GM23338 (cell line): ENCODE measurements around the gene NCK2. TPM values are rescaled to one million over a fixed set of nuclear protein-coding genes. Genes with fewer than 3 reads are reported as not detected.

Experiments
- ATAC-seq: fragments of 200-7000 bp; cut with Tn5 transposase; 3 replicates; pipeline ENCODE4 v1.9.1; 2020
- DNase-seq: peaks from one replicate; pipeline ENCODE4 v3.0.0-alpha.2; 2015; ENCODE audit warnings: low spot score
- H2AFZ ChIP-seq: fragments of 200-600 bp; sonication (generic); 2 replicates; pipeline ENCODE4 v1.8.0; 2016; ENCODE audit warnings: antibody characterized with exemption, mild to moderate bottlenecking, moderate library complexity
- H3F3A ChIP-seq: fragments of 200-600 bp; sonication (generic); replicated peaks from 2 replicates; pipeline ENCODE4 v1.8.0; 2017; ENCODE audit warnings: antibody characterized with exemption, mixed run types, low read depth
- H3K27ac ChIP-seq: fragments of 200-600 bp; sonication (generic); 2 replicates; pipeline ENCODE4 v1.6.1; 2016; ENCODE audit warnings: low read depth
- H3K27me3 ChIP-seq: fragments of 200-600 bp; sonication (generic); 2 replicates; pipeline ENCODE4 v1.8.0; 2016; ENCODE audit warnings: mild to moderate bottlenecking, mixed run types, moderate library complexity; ENCODE audit not compliant: insufficient read depth
- H3K36me3 ChIP-seq: fragments of 200-600 bp; sonication (generic); 2 replicates; pipeline ENCODE4 v1.8.0; 2016; ENCODE audit warnings: mild to moderate bottlenecking; ENCODE audit not compliant: insufficient read depth
- H3K4me1 ChIP-seq: fragments of 200-600 bp; sonication (generic); 2 replicates; pipeline ENCODE4 v1.8.0; 2016; ENCODE audit warnings: mild to moderate bottlenecking, moderate library complexity; ENCODE audit not compliant: insufficient read depth
- H3K4me2 ChIP-seq: fragments of 200-600 bp; sonication (generic); 2 replicates; pipeline ENCODE4 v1.7.1; 2017; ENCODE audit warnings: mixed run types
- H3K4me3 ChIP-seq: fragments of 200-600 bp; sonication (generic); 2 replicates; pipeline ENCODE4 v1.6.1; 2016; ENCODE audit warnings: mixed run types
- H3K79me2 ChIP-seq: fragments of 200-600 bp; sonication (generic); replicated peaks from 2 replicates; pipeline ENCODE4 v1.8.0; 2017; ENCODE audit warnings: mild to moderate bottlenecking; ENCODE audit not compliant: insufficient read depth
- H3K9me2 ChIP-seq: fragments of 200-600 bp; sonication (generic); 2 replicates; pipeline ENCODE4 v1.8.0; 2017; ENCODE audit not compliant: insufficient read depth
- H4K20me1 ChIP-seq: fragments of 200-600 bp; sonication (generic); replicated peaks from 2 replicates; pipeline ENCODE4 v1.8.0; 2017; ENCODE audit warnings: mild to moderate bottlenecking; ENCODE audit not compliant: insufficient read depth
- H3K27ac Mint-ChIP-seq: 2 replicates; pipeline ENCODE4 v1.8.0; 2020; ENCODE audit warnings: inconsistent platforms, mild to moderate bottlenecking, moderate library complexity, mixed read lengths
- H3K27me3 Mint-ChIP-seq: 3 replicates; pipeline ENCODE4 v1.8.0; 2022; ENCODE audit warnings: low read depth, mild to moderate bottlenecking, moderate library complexity, mixed read lengths, inconsistent platforms; ENCODE audit not compliant: insufficient read depth, poor library complexity
- H3K36me3 Mint-ChIP-seq: 3 replicates; pipeline ENCODE4 v1.8.0; 2021; ENCODE audit warnings: low read depth, mild to moderate bottlenecking, inconsistent platforms, moderate library complexity, mixed read lengths
- H3K4me1 Mint-ChIP-seq: 3 replicates; pipeline ENCODE4 v1.8.0; 2020; ENCODE audit warnings: mild to moderate bottlenecking, inconsistent platforms, mixed read lengths
- H3K4me3 Mint-ChIP-seq: 3 replicates; pipeline ENCODE4 v1.8.0; 2021; ENCODE audit warnings: moderate library complexity, mild to moderate bottlenecking, inconsistent platforms, mixed read lengths
- H3K9me3 Mint-ChIP-seq: 3 replicates; pipeline ENCODE4 v1.8.0; 2020; ENCODE audit warnings: moderate library complexity, mild to moderate bottlenecking, inconsistent platforms, mixed read lengths
- CREB1 ChIP-seq: fragments of 250-450 bp; sonication (Bioruptor Pico); IDR thresholded peaks from 2 replicates; pipeline ENCODE4 v1.5.0; 2020; ENCODE audit warnings: low read depth, mild to moderate bottlenecking, moderate library complexity
- EZH2 ChIP-seq: fragments of 200-600 bp; sonication (generic); IDR thresholded peaks from one replicate; pipeline ENCODE4 v1.8.0; 2017; ENCODE audit warnings: antibody characterized with exemption, mild to moderate bottlenecking, low read depth; ENCODE audit not compliant: unreplicated experiment
- EZH2phosphoT487 ChIP-seq: fragments of 200-600 bp; sonication (generic); IDR thresholded peaks from one replicate; pipeline ENCODE4 v1.8.1; 2018; ENCODE audit warnings: antibody characterized with exemption; ENCODE audit not compliant: unreplicated experiment
- JUNB ChIP-seq: IDR thresholded peaks from one replicate; pipeline ENCODE4 v1.6.1; 2016; ENCODE audit warnings: antibody characterized with exemption; ENCODE audit not compliant: unreplicated experiment
- NANOG ChIP-seq: IDR thresholded peaks from 2 replicates; pipeline ENCODE4 v1.6.1; 2016; ENCODE audit warnings: antibody characterized with exemption, borderline replicate concordance
- POLR2AphosphoS5 ChIP-seq: IDR thresholded peaks from 2 replicates; pipeline ENCODE4 v1.6.1; 2016; ENCODE audit warnings: antibody characterized with exemption, low read depth
- STAT1 ChIP-seq: IDR thresholded peaks from one replicate; pipeline ENCODE4 v1.6.1; 2016; ENCODE audit warnings: antibody characterized with exemption; ENCODE audit not compliant: unreplicated experiment
- ZNF114 ChIP-seq: fragments of 250-450 bp; sonication (Bioruptor Pico); IDR thresholded peaks from 2 replicates; pipeline ENCODE4 v1.5.0; 2020; ENCODE audit warnings: mild to moderate bottlenecking, moderate library complexity
- ZNF331 ChIP-seq: fragments of 250-450 bp; sonication (Bioruptor Pico); IDR thresholded peaks from 2 replicates; pipeline ENCODE4 v1.5.0; 2020; ENCODE audit warnings: low read depth, mild to moderate bottlenecking, moderate library complexity
- polyA plus RNA-seq: library from polyadenylated mRNA; unstranded; fragments of >200 nt; fragmentation: Nextera tagmentation; extraction: Ambion mirVana; gene quantifications from 2 replicates; pipeline ENCODE4 v1.2.1, GENCODE V29; 2016
- total RNA-seq: library from RNA; depleted of rRNA; stranded (reverse); fragments of >200 nt; shearing (Covaris generic); gene quantifications from 2 replicates; pipeline ENCODE4 v1.2.3, GENCODE V29; 2014
- TF ChIP-seq, protein P1 (sequence below): fragments of 250-450 bp; sonication (Bioruptor Pico); IDR thresholded peaks from 2 replicates; pipeline ENCODE4 v1.5.0; 2020; ENCODE audit warnings: mild to moderate bottlenecking, moderate library complexity
- TF ChIP-seq, protein P2 (sequence below), 2 experiments: fragments of 200-600 bp in 1 of 2; sonication (generic) in 1 of 2; conservative IDR thresholded peaks; 2 replicates each; pipeline versions ENCODE4 v1.5.1 to v1.6.1; 2016 to 2017; ENCODE audit warnings: antibody characterized with exemption in 2 of 2, low read depth in 2 of 2, mild to moderate bottlenecking in 2 of 2, moderate library complexity in 1 of 2

Gene NCK2
- total and polyA plus RNA-seq, 2 experiments from 2014 or later = 26.9 to 59.9 TPM

DNA sequence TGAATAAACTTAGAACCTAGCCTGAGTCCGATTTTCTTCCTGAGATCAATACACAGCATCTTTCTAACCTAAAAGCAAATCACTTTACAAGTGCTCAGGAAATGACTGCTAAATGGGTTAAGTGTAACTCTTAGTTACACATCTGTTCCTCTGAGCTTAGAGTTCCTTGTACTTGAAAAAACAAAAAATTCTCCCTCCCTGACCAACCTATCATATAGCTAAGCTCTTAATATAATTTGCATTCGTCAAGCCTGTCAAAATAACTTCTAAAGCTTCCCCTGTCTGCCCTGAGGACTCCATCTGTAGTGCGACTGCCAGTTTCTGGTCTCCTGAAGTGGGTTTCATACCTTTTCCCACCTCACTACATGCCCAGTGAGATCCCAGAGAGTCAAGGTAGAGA, 190.4 kb downstream of the NCK2 start:
- H3K27ac Mint-ChIP-seq = no peak overlapping the region
- no peaks in the 10 kb centered on the region for H3K9me2 ChIP-seq
- no peaks in the 10 kb centered on the region for H3K27me3 Mint-ChIP-seq
- no peak for DNase-seq
- H3K9me3 Mint-ChIP-seq = peaks cover 30% of the 10 kb centered on the region
- H3K36me3 ChIP-seq = no peaks in the 10 kb centered on the region; the same call in 1 of the 2 replicates
- no peaks in the 10 kb centered on the region for H4K20me1 ChIP-seq
- H3K36me3 Mint-ChIP-seq = peaks cover 16% of the 10 kb centered on the region
- no peak overlapping the region for H3K27ac ChIP-seq
- no peaks in the 10 kb centered on the region for H3K79me2 ChIP-seq
- TF ChIP-seq ZNF114 (CRISPR knock-in tag) = no peak
- TF ChIP-seq JUNB = no peak
- TF ChIP-seq, protein P1, sequence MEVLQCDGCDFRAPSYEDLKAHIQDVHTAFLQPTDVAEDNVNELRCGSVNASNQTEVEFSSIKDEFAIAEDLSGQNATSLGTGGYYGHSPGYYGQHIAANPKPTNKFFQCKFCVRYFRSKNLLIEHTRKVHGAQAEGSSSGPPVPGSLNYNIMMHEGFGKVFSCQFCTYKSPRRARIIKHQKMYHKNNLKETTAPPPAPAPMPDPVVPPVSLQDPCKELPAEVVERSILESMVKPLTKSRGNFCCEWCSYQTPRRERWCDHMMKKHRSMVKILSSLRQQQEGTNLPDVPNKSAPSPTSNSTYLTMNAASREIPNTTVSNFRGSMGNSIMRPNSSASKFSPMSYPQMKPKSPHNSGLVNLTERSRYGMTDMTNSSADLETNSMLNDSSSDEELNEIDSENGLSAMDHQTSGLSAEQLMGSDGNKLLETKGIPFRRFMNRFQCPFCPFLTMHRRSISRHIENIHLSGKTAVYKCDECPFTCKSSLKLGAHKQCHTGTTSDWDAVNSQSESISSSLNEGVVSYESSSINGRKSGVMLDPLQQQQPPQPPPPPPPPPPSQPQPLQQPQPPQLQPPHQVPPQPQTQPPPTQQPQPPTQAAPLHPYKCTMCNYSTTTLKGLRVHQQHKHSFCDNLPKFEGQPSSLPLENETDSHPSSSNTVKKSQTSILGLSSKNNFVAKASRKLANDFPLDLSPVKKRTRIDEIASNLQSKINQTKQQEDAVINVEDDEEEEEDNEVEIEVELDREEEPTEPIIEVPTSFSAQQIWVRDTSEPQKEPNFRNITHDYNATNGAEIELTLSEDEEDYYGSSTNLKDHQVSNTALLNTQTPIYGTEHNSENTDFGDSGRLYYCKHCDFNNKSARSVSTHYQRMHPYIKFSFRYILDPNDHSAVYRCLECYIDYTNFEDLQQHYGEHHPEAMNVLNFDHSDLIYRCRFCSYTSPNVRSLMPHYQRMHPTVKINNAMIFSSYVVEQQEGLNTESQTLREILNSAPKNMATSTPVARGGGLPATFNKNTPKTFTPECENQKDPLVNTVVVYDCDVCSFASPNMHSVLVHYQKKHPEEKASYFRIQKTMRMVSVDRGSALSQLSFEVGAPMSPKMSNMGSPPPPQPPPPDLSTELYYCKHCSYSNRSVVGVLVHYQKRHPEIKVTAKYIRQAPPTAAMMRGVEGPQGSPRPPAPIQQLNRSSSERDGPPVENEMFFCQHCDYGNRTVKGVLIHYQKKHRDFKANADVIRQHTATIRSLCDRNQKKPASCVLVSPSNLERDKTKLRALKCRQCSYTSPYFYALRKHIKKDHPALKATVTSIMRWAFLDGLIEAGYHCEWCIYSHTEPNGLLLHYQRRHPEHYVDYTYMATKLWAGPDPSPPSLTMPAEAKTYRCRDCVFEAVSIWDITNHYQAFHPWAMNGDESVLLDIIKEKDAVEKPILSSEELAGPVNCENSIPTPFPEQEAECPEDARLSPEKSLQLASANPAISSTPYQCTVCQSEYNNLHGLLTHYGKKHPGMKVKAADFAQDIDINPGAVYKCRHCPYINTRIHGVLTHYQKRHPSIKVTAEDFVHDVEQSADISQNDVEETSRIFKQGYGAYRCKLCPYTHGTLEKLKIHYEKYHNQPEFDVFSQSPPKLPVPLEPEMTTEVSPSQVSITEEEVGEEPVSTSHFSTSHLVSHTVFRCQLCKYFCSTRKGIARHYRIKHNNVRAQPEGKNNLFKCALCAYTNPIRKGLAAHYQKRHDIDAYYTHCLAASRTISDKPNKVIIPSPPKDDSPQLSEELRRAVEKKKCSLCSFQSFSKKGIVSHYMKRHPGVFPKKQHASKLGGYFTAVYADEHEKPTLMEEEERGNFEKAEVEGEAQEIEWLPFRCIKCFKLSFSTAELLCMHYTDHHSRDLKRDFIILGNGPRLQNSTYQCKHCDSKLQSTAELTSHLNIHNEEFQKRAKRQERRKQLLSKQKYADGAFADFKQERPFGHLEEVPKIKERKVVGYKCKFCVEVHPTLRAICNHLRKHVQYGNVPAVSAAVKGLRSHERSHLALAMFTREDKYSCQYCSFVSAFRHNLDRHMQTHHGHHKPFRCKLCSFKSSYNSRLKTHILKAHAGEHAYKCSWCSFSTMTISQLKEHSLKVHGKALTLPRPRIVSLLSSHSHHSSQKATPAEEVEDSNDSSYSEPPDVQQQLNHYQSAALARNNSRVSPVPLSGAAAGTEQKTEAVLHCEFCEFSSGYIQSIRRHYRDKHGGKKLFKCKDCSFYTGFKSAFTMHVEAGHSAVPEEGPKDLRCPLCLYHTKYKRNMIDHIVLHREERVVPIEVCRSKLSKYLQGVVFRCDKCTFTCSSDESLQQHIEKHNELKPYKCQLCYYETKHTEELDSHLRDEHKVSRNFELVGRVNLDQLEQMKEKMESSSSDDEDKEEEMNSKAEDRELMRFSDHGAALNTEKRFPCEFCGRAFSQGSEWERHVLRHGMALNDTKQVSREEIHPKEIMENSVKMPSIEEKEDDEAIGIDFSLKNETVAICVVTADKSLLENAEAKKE (CRISPR knock-in tag) = no peak
- no peak for TF ChIP-seq STAT1
- H2AFZ ChIP-seq = no peak overlapping the region
- H3K27me3 ChIP-seq = no peaks in the 10 kb centered on the region
- no peaks in the 10 kb centered on the region for H3F3A ChIP-seq
- H3K4me1 Mint-ChIP-seq = no peaks in the 10 kb centered on the region
- H3K4me3 Mint-ChIP-seq = no peak overlapping the region
- ATAC-seq = no peak
- no peaks in the 10 kb centered on the region for H3K4me1 ChIP-seq
- H3K4me2 ChIP-seq = no peak overlapping the region
- H3K4me3 ChIP-seq = no peak overlapping the region

DNA sequence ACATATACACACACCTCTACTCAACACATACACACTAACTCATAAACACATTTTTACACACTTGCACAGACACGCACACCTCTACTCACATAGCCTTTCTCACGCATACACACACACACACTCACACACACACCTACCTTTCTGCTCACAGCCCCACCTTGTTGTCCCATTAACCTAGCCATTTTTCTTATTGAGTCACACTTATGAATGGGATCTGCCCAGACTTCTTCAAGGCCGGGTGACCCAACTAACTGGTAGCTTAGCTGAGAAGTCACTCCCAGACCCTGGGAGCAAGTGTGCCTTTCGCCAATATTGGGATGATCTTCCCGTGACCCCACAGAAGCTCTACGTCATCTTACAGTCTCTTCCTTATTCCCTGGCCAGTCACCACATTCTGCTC, 192.2 kb downstream of the NCK2 start:
- Histone ChIP-seq H3K4me3 (no peak overlapping the region), H3K4me1 (no peaks in the 10 kb centered on the region), H3K4me2 (no peak overlapping the region), H3K27me3 (no peaks in the 10 kb centered on the region), H3F3A (no peaks in the 10 kb centered on the region), H2AFZ (no peak overlapping the region), H3K9me2 (no peaks in the 10 kb centered on the region), H3K27ac (no peak overlapping the region), H3K79me2 (no peaks in the 10 kb centered on the region), H4K20me1 (no peaks in the 10 kb centered on the region), H3K36me3 (no peaks in the 10 kb centered on the region; the same call in 1 of the 2 replicates)
- peaks cover 16% of the 10 kb centered on the region; the same call in 2 of the 3 replicates for H3K36me3 Mint-ChIP-seq
- no peak overlapping the region for H3K4me3 Mint-ChIP-seq
- H3K9me3 Mint-ChIP-seq = peaks cover 30% of the 10 kb centered on the region
- no peak for ATAC-seq
- no peaks in the 10 kb centered on the region for H3K4me1 Mint-ChIP-seq
- H3K27me3 Mint-ChIP-seq = no peaks in the 10 kb centered on the region
- no peak overlapping the region for H3K27ac Mint-ChIP-seq
- no peak for DNase-seq
- TF ChIP-seq ZNF331 (no peak), EZH2 (no peak), EZH2phosphoT487 (no peak), ZNF114 (CRISPR knock-in tag) (no peak), NANOG (no peak), CREB1 (CRISPR knock-in tag) (no peak), JUNB (no peak), STAT1 (no peak), POLR2AphosphoS5 (no peak)
- TF ChIP-seq, protein P2, sequence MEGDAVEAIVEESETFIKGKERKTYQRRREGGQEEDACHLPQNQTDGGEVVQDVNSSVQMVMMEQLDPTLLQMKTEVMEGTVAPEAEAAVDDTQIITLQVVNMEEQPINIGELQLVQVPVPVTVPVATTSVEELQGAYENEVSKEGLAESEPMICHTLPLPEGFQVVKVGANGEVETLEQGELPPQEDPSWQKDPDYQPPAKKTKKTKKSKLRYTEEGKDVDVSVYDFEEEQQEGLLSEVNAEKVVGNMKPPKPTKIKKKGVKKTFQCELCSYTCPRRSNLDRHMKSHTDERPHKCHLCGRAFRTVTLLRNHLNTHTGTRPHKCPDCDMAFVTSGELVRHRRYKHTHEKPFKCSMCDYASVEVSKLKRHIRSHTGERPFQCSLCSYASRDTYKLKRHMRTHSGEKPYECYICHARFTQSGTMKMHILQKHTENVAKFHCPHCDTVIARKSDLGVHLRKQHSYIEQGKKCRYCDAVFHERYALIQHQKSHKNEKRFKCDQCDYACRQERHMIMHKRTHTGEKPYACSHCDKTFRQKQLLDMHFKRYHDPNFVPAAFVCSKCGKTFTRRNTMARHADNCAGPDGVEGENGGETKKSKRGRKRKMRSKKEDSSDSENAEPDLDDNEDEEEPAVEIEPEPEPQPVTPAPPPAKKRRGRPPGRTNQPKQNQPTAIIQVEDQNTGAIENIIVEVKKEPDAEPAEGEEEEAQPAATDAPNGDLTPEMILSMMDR (conservative IDR thresholded peaks at IDR 0.05; ENCODE audit: low read depth in 2 of 2) = no peak
